Measurements from ENCODE around the gene C11orf58.

- TF ChIP-seq EP300 (IDR thresholded peaks at IDR 0.05; ENCODE audit: borderline replicate concordance) (no peak), TEAD4 (IDR thresholded peaks at IDR 0.05) (no peak), RAD21 (IDR thresholded peaks at IDR 0.05; ENCODE audit: low read depth) (no peak), REST (IDR thresholded peaks at IDR 0.05; ENCODE audit: low read depth) (no peak), EGR1 (IDR thresholded peaks at IDR 0.05) (no peak), ZBTB7A (IDR thresholded peaks at IDR 0.05; ENCODE audit: low read depth) (no peak), CREB1 (IDR thresholded peaks at IDR 0.05; ENCODE audit: low read depth) (no peak), TAF1 (IDR thresholded peaks at IDR 0.05; ENCODE audit: low read depth) (no peak), NFIC (IDR thresholded peaks at IDR 0.05) (no peak), CEBPB (IDR thresholded peaks at IDR 0.05) (no peak), TCF12 (IDR thresholded peaks at IDR 0.05; ENCODE audit: low read depth) (no peak), MAX (IDR thresholded peaks at IDR 0.05) (no peak), YY1 (IDR thresholded peaks at IDR 0.05; ENCODE audit: low read depth) (no peak)
Measured at GRCh38 chr11:16797776-16798175, 59.3 kb downstream of the C11orf58 start.
